ENCODE measurements around the gene TPP1.

DNA sequence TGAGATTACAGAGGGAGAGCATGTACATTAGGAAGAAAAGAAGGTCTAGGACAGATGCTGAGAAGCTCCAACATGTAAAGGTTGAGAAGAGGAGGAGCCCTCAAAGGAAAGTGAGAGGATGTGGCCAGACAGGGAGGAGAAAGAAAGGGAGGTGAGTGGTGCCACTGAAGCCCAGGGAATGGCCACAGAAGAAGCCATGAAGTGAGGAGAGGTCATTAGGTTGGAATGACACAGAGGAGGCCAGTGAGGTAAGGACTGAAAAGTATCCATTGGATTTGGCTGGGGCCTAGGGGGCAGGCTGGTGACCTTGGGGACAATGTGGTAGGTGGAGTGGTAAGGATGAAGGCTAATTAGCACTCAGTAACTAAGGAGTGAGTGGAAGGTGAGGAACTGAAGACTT, 39.4 kb upstream of the TPP1 start:
- TF ChIP-seq GATA2 (IDR thresholded peaks at IDR 0.05; ENCODE audit: low read depth, low read length) (no peak), GATA3 (IDR thresholded peaks at IDR 0.05; ENCODE audit: low read depth, low read length) (no peak)

Data from SH-SY5Y (cell line).